Stimulated activated naive CD8-positive, alpha-beta T cell treated with anti-CD3 and anti-CD28 coated beads, Interleukin-15, Interleukin-2, amounts not matched to agents 100 ng/mL and 50 ng/mL, for 24 hours (primary cell): ENCODE results near the gene GTF2H3.
"Not testable (repeated sequence)": the region's sequence is repeated elsewhere in the genome, so short reads cannot be mapped to it uniquely, and the experiment has no call there.

Experiments used
- H3K27ac Mint-ChIP-seq: one replicate; pipeline ENCODE4 v1.8.0; 2021; ENCODE audit warnings: mild to moderate bottlenecking, mixed read lengths
- H3K27me3 Mint-ChIP-seq: one replicate; pipeline ENCODE4 v1.8.0; 2021; ENCODE audit warnings: mixed read lengths
- H3K36me3 Mint-ChIP-seq: one replicate; pipeline ENCODE4 v1.8.0; 2021; ENCODE audit warnings: low read depth, mixed read lengths
- H3K4me1 Mint-ChIP-seq: one replicate; pipeline ENCODE4 v1.8.0; 2021; ENCODE audit warnings: low read depth, mixed read lengths
- H3K4me3 Mint-ChIP-seq: one replicate; pipeline ENCODE4 v1.8.0; 2021; ENCODE audit warnings: mild to moderate bottlenecking, mixed read lengths
- H3K9me3 Mint-ChIP-seq: one replicate; pipeline ENCODE4 v1.8.0; 2021; ENCODE audit warnings: mixed read lengths

Gene GTF2H3

DNA sequence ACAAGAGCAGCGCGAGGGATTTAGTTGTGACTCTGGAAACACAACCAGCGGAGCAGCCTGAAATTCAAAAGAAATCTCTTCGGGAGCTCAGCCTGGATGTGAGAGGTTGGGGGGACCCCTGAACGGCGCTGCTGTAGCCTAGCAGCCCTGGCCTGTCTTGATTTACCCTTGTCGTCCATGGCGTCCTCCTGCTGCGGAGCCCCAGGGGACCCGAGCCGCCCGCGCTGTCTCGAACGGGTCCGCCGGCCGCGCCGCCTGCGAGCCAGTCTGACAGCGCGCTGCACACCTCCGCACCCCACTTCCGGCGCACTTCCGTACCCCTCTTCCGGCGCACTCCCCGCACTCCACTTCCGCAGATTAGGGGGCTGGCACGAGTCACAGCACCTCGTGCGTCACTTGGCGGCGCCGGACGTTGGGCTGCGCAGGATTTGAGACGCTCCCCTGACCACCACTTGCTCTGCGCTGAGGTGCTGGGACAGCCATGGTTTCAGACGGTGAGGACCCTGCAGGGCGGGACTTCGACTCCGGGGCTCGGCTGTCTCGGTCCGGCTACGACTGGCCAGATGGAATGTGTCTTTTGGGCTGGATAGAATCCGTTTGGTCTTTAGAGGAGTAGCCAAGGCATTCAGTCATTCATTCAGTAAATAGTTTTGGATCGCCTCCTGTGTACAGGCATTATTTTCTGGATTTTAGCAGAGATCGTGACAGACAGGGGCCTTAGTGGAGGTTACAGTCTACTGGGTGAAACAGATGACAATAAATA, at the start of gene GTF2H3, which contains the start of gene EIF2B1:
GTF2H3 (plus strand) TSS at position 451 of the 763 bp plus-strand sequence; CDS start at position 482, 31 bp downstream.
EIF2B1 (minus strand) TSS at position 308 of the 763 bp plus-strand sequence; CDS start at position 179, 129 bp downstream.
- Mint-ChIP-seq H3K27ac (peak within 1 kb of the TSS; percentile 98), H3K4me1 (peaks cover 31% of the 10 kb centered on the region), H3K36me3 (peaks cover 43% of the 10 kb centered on the region), H3K4me3 (peak within 1 kb of the TSS; percentile 97), H3K27me3 (no peaks in the 10 kb centered on the region), H3K9me3 (no peaks in the 10 kb centered on the region)

DNA sequence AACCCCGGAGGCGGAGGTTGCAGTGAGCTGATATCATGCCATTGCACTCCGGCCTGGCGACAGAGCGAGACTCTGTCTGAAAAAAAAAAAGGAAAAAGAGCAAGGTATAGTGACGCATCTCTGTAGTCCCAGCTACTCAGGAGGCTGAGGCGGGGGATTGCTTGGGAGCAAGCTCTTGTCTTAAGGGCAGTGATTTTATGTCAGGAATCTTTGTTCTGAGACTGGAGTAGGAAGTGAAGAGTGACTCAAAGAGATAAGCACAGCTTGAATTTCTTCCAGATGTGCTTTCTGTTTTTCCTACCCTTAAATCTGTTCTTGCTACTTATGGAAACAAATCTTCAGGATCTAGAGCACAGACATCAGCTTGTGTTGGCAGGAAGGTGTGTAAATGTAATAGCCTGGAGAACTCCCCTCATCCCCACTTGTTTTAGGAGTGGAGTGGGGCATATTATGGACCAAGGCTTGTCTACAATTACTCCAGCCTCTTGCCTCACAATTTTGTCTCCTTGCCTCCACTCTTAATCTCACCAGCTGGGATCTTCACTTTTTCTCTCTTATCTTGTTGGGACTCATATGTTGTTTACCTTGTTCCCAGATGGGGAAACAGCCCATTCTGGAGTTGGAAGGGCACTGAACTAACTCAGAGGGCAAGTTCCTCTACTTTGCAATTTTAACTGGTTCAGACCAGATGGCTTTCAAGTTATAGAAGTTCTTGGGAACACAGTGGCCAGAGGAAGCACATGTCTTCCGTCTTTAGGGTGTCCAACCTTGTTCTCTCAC, 41.7 kb upstream of the GTF2H3 start:
- Mint-ChIP-seq H3K4me1 (peaks cover 35% of the 10 kb centered on the region), H3K27ac (peak overlapping the region; percentile 54), H3K27me3 (no peaks in the 10 kb centered on the region), H3K36me3 (peaks cover 66% of the 10 kb centered on the region), H3K9me3 (no peaks in the 10 kb centered on the region), H3K4me3 (no peak overlapping the region)

DNA sequence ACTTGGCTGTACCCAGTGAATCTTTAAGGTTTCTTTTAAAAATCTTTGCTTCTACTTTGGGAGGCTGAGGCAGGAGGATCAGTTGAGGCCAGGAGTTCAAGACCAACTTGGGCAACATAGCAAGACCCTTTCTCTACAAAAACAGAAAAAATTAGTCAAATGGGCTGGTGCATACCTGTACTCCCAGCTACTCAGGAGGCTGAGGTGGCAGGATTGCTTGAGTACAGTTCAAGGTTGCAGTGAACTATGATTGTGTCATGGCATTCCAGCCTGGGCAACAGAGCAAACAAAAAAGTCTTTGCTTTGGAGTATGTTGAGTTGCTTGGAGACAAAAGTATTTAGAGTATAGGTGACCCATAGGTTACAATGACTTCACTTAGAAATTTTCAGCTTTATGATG, 37.9 kb upstream of the GTF2H3 start:
- Mint-ChIP-seq H3K4me1 (peaks cover 23% of the 10 kb centered on the region), H3K4me3 (no peak overlapping the region), H3K9me3 (no peaks in the 10 kb centered on the region), H3K27ac (no peak overlapping the region), H3K36me3 (peaks cover 62% of the 10 kb centered on the region), H3K27me3 (no peaks in the 10 kb centered on the region)

DNA sequence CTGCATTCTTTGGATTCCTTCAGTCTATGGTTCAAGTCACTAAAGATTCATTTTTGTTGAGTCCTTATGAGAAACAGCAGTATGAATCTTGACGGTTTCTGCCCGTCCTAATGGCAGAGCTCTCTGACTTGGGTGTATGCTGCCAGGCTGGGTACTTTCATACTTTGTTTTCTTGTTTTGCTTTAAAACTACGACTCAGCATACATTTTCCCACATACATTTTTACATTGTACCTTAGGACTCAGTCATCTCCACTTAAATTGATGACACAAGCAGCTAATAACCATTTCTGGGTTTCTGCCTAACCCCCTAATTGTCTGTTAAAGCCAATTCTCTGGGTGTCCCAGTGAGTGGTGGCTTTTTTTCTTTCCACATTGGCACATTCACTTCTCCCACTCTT, 36.5 kb upstream of the GTF2H3 start:
- Mint-ChIP-seq H3K27me3 (no peaks in the 10 kb centered on the region), H3K4me1 (peaks cover 15% of the 10 kb centered on the region), H3K4me3 (no peak overlapping the region), H3K9me3 (no peaks in the 10 kb centered on the region), H3K36me3 (peaks cover 48% of the 10 kb centered on the region), H3K27ac (no peak overlapping the region)

DNA sequence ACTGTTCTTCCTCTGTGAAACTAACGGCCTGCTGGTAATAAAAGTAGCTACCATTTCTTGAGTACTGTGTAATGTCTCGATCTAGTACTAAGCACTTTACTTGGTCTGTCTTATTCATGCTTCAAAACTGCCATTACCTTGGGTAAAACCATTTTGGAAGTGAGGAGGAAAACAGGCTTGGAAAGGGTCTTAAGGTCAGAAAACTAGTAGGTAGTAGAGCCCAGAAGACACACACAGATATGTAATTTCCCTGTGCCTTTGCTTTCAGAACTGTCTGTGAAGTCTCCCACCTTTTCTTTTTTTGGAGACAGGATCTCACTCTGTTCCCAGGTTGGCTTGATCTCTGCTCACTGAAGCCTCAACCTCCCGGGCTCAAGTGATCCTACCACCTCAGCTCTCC, 35.1 kb upstream of the GTF2H3 start:
- Mint-ChIP-seq H3K27ac (no peak overlapping the region), H3K9me3 (no peaks in the 10 kb centered on the region), H3K27me3 (no peaks in the 10 kb centered on the region), H3K36me3 (peaks cover 47% of the 10 kb centered on the region), H3K4me1 (peaks cover 23% of the 10 kb centered on the region), H3K4me3 (no peak overlapping the region)

DNA sequence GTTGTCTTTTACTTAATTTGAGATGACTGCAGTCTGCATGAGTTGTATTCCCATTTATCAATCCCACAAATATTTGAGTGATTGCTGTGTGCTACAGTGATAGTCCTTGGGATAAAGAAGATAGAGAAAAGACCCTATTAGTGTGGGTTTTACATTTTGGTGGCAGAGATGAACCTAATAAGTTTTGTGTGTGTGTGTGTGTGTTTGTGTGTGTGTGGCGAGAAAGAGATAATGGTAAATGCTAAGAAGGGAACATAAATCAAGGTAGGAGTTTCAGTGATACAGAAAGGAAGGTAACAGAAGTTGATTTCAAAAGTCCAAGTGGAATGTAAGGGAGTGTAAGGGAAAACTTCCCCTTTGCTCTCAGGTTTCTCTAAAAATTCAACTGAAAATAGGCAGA, 34.3 kb upstream of the GTF2H3 start:
- Mint-ChIP-seq H3K9me3 (no peaks in the 10 kb centered on the region), H3K4me3 (no peak overlapping the region), H3K36me3 (peaks cover 49% of the 10 kb centered on the region), H3K4me1 (peaks cover 29% of the 10 kb centered on the region), H3K27me3 (no peaks in the 10 kb centered on the region), H3K27ac (peak overlapping the region; percentile 24)

DNA sequence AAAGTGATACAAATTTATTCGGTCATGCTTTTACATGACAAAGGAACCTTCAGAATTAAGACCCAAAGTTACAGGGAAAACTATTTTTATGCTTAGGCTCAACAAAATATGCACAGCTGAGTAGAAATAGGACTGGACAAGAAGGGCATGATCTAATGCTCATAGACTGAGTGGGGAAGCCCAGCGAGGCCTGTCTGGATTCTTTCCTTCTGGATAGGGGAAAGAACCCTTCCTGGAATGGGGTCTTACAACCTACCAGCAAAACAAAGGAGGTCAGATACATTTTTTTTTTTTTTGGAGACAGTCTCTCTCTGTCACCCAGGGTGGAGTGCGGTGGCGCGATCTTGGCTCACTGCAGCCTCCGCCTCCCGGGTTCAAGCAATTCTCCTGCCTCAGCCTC, 33.9 kb upstream of the GTF2H3 start:
- Mint-ChIP-seq H3K36me3 (peaks cover 52% of the 10 kb centered on the region), H3K27me3 (no peaks in the 10 kb centered on the region), H3K9me3 (no peaks in the 10 kb centered on the region), H3K4me1 (peaks cover 31% of the 10 kb centered on the region), H3K27ac (peak overlapping the region; percentile 24), H3K4me3 (peak overlapping the region; percentile 40)

DNA sequence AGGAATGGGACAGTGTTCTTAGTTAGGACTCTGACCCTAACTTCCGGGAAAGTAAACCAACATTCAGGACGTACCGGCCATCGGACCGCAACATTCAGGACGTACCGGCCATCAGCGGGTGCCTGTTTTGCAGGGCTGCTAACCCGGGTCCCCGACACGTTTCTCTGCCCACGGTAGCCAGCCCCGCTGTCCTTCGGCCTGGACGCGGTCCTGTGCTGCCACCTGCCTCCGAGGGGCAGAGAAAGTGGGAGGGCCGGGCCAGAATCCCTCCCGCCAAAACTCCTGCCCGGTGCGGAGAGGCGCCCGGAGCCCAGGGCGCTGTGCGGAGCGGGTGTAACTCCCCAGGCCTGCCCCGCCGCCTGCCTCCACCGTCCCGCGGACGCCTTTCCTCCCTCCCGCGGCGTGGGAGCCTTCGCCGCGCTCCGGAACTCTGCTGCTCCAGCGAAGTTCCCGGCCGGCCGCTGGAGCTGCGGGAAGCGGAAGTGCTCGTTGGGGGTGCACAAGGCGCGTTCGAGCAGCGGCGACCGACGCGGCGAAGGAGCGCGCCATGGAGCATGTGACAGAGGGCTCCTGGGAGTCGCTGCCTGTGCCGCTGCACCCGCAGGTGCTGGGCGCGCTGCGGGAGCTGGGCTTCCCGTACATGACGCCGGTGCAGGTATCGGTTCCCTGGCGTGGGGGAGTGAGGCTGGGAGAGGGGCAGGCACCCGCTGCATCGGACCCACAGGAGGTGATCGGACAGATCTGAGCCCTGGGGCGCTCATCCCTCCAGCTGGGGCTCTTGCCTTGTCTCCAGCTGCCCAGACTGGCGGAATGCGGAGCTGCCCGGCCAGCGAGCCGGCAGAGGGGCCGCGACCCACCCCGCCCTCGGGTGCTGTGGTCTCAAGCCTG, 31.8 kb upstream of the GTF2H3 start, which contains the start of gene DDX55:
DDX55 (plus strand) TSS at position 498 of the 888 bp plus-strand sequence; CDS start at position 548, 50 bp downstream.
- Mint-ChIP-seq H3K4me1 (peaks cover 34% of the 10 kb centered on the region), H3K4me3 (peak within 1 kb of the TSS; percentile 94), H3K27me3 (no peaks in the 10 kb centered on the region), H3K27ac (peak within 1 kb of the TSS; percentile 95), H3K9me3 (no peaks in the 10 kb centered on the region), H3K36me3 (peaks cover 47% of the 10 kb centered on the region)

DNA sequence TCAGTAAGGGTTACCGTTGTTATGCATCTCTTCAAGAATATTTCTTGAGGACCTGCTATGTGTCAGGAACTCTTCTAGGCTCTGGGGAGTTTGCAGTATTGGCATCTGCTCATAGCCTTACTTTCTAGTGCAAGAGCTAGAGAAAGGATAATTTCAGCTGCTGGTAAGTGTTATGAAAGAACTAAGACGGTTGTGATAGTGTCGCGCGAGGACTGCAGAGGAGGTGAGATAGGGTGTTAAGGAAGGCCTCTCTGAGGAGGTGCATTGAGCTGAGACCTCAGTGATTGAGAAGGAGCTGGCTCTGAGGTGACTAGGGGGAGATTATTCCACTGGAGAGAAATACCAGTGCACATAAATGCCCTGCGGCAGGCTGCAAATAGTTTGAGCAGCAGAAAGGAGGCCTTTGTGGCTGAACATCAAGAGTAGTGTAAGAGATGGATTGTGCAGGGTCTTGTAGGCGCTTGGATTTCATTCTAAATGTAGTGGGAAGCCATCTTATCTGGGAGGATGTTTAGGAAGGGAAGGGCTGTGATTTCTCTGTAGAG, 30.9 kb upstream of the GTF2H3 start:
- Mint-ChIP-seq H3K9me3 (no peaks in the 10 kb centered on the region), H3K27ac (peak overlapping the region; percentile 78), H3K4me3 (peak overlapping the region; percentile 94), H3K4me1 (peaks cover 35% of the 10 kb centered on the region), H3K36me3 (peaks cover 47% of the 10 kb centered on the region), H3K27me3 (no peaks in the 10 kb centered on the region)

DNA sequence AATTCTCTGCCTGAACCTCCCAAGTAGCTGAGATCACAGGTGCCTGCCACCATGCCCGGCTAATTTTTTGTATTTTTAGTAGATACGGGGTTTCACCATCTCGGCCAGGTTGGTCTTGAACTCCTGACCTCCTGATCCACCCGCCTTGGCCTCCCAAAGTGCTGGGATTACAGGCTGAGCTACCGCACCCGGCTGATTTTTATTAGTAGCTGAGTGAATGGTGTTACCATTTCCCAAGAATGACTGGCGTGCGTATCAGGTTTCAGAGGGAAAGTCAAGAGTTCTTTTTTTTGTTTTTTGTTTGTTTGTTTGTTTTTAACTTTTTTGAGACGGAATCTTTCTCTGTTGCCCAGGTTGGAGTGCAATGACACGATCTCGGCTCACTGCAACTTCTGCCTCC, 30.1 kb upstream of the GTF2H3 start:
- H3K4me1 Mint-ChIP-seq = peaks cover 35% of the 10 kb centered on the region
- H3K36me3 Mint-ChIP-seq = peaks cover 50% of the 10 kb centered on the region
- H3K27me3 Mint-ChIP-seq, H3K27ac Mint-ChIP-seq, H3K9me3 Mint-ChIP-seq: not testable (repeated sequence)
- peak overlapping the region; percentile 94 for H3K4me3 Mint-ChIP-seq

DNA sequence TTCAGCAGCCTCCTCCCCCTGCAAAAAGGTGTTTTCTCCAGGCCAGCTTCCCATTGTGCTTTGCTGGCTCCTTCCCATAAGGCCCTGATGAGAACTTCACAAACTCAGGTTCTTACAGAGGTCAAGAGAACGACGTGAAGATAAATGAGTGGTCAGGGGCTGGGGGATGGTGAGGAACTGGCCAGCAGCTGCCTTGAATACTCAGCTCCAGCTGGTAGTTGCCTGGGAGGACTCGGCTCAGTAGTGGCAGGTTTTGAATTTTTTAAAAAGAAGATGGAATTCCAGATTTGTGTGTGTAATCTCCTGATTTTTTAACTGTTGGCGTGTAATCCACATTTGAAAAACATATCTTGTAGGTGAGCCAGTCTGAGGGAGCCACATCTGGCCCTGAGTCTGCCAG, 25.9 kb upstream of the GTF2H3 start:
- no peaks in the 10 kb centered on the region for H3K27me3 Mint-ChIP-seq
- H3K9me3 Mint-ChIP-seq = no peaks in the 10 kb centered on the region
- peaks cover 77% of the 10 kb centered on the region for H3K36me3 Mint-ChIP-seq
- peaks cover 18% of the 10 kb centered on the region for H3K4me1 Mint-ChIP-seq
- no peak overlapping the region for H3K4me3 Mint-ChIP-seq
- no peak overlapping the region for H3K27ac Mint-ChIP-seq

DNA sequence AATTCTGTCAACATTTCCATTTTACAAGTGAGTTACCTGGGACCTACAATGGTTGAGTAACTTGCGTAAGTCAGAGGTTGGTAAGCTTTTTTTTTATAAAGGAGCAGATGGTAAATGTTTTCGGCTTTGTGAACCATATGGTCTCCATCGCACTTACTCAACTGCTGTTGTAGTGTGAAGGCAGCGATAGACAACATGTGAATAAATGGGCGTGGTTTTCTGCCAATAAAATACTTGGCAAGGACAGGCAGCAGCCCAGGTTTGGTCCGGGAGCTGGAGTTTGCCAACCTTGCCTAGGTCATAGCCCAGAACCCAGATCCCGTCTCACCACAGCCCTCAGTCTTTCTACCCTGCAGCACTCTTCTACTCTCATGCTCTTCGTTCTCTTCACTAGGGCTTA, 25.4 kb upstream of the GTF2H3 start:
- peaks cover 77% of the 10 kb centered on the region for H3K36me3 Mint-ChIP-seq
- no peaks in the 10 kb centered on the region for H3K27me3 Mint-ChIP-seq
- H3K27ac Mint-ChIP-seq = no peak overlapping the region
- peaks cover 14% of the 10 kb centered on the region for H3K4me1 Mint-ChIP-seq
- H3K9me3 Mint-ChIP-seq = no peaks in the 10 kb centered on the region
- no peak overlapping the region for H3K4me3 Mint-ChIP-seq

DNA sequence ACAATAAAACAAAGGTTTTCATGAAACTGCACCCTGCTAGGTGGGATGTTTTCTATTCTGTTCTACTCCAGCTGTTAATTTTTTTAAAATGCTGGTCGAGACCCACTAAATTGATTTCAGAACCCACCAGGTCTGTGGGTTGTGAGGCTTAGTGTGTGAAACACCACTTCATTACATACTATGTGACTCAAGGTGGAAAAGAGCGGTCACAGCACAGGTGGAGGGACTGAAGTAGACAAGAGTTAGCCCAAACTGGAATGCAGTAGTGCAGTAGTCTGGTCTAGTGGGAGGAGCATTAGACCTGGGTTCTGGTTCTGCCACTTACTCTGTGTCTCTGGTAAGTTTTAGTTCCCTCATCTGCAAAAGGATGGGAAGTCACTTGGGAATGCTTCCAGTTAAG, 19.5 kb upstream of the GTF2H3 start:
- peaks cover 84% of the 10 kb centered on the region for H3K36me3 Mint-ChIP-seq
- no peaks in the 10 kb centered on the region for H3K9me3 Mint-ChIP-seq
- H3K4me1 Mint-ChIP-seq = peaks cover 3% of the 10 kb centered on the region
- no peaks in the 10 kb centered on the region for H3K27me3 Mint-ChIP-seq
- no peak overlapping the region for H3K4me3 Mint-ChIP-seq
- no peak overlapping the region for H3K27ac Mint-ChIP-seq

DNA sequence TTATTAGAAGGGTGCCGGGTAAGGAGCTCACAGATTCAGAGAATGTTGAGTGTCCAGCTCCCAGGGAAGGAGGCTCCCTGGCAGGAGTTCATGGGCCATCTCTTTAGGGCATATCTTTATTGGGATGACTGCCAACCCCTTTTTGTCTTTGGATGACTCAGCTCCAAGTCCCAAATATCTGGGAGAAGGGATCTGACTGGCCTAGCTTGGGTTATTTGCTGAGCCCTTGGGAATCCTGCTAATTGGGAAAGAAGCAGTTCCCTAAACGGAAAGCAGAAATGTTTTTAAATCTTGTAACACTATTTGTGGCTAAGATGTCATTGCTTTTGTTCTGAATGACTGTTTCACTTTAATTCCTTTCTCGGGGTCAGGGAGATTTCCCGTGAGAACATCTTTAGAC, 19.1 kb upstream of the GTF2H3 start:
- peaks cover 3% of the 10 kb centered on the region for H3K4me1 Mint-ChIP-seq
- H3K4me3 Mint-ChIP-seq = no peak overlapping the region
- H3K27ac Mint-ChIP-seq = no peak overlapping the region
- no peaks in the 10 kb centered on the region for H3K9me3 Mint-ChIP-seq
- H3K36me3 Mint-ChIP-seq = peaks cover 83% of the 10 kb centered on the region
- H3K27me3 Mint-ChIP-seq = no peaks in the 10 kb centered on the region
